Stomach (tissue), 19 donors: ENCODE measurements around the gene F2RL2. TPM values are rescaled to one million over a fixed set of nuclear protein-coding genes. Genes with fewer than 3 reads are reported as not detected.
A peak's percentile ranks its signal among the peaks of the same experiment; 100 is the strongest.

Experiments
- DNase-seq, 2 donors: peaks; one replicate each; pipeline versions ENCODE4 v3.0.0 to v3.0.0-alpha.2; 2013 to 2019
- H3K27ac ChIP-seq, 5 donors: fragments of 200-600 bp in 4 of 5; sonication (generic) in 4 of 5; one replicate each; pipeline ENCODE4 v1.5.1; 2013 to 2019; ENCODE audit warnings: mild to moderate bottlenecking in 1 of 5, moderate library complexity in 1 of 5
- H3K27me3 ChIP-seq, 3 donors: fragments of 200-600 bp; sonication (generic); one replicate each; pipeline ENCODE4 v1.5.1; 2017 to 2019; ENCODE audit warnings: mixed run types in 1 of 3
- H3K36me3 ChIP-seq, 4 donors: fragments of 200-600 bp; sonication (generic); 1 replicate in 3 of 4; 2 replicates in 1 of 4; pipeline ENCODE4 v1.5.1; 2016 to 2019
- H3K4me1 ChIP-seq, 4 donors: fragments of 200-600 bp; sonication (generic); one replicate each; pipeline ENCODE4 v1.5.1; 2016 to 2019
- H3K4me3 ChIP-seq, 4 donors: fragments of 200-600 bp; sonication (generic) in 3 of 4; one replicate each; pipeline ENCODE4 v1.5.1; 2016 to 2019; ENCODE audit warnings: mild to moderate bottlenecking in 1 of 4
- H3K9me3 ChIP-seq, 4 donors: fragments of 200-600 bp; sonication (generic); one replicate each; pipeline ENCODE4 v1.5.1; 2016 to 2019
- EP300 ChIP-seq: sonication (generic); formaldehyde crosslinking; IDR thresholded peaks from one replicate; pipeline ENCODE4 v1.6.1; 2017; ENCODE audit warnings: antibody characterized with exemption
- POLR2A ChIP-seq, 4 donors: fragments of 450-650 bp; IDR thresholded peaks; one replicate each; pipeline ENCODE4 v1.6.1; 2016; ENCODE audit warnings: antibody characterized with exemption in 4 of 4, control low read depth in 2 of 4, mild to moderate bottlenecking in 1 of 4, moderate library complexity in 1 of 4
- POLR2AphosphoS5 ChIP-seq, 3 donors: sonication (generic); formaldehyde crosslinking; IDR thresholded peaks; one replicate each; pipeline ENCODE4 v1.6.1; 2016; ENCODE audit warnings: antibody characterized with exemption in 3 of 3
- WGBS, 5 donors: extraction: QIAGEN DNeasy Blood & Tissue Kit in 3 of 5; methylation state at CpG; one replicate each; pipeline versions ENCODE4 v1.1.5 to v1.1.7; 2013 to 2018; 5-methylcytosine and 5-hydroxymethylcytosine counted together
- intact Hi-C: fragments of 100-400 bp; cut with DNase I; formaldehyde crosslinking; loops from one replicate; pipeline ENCODE4 v1.15.1; 2023; ENCODE audit warnings: low total_unique reads
- long read RNA-seq, 10 donors: transcript quantifications; one replicate each; lab custom pipeline, GENCODE V29; 2026
- polyA plus RNA-seq, 3 donors: library from polyadenylated mRNA; stranded (reverse); fragments of 200-250 nt; gene quantifications; one replicate each; pipeline ENCODE4 v1.2.3, GENCODE V29; 2013
- total RNA-seq, 5 donors: library from RNA; depleted of rRNA; stranded (reverse); fragments of >200 nt; gene quantifications; one replicate each; pipeline versions ENCODE4 v1.1.0 to v1.2.3, GENCODE V29; 2014 to 2016
- TF ChIP-seq, protein P1 (sequence below), 7 experiments: fragments of 450-650 bp in 4 of 7; fragments of 200-600 bp in 3 of 7; sonication (generic) in 3 of 7; IDR thresholded peaks; one replicate each; pipeline ENCODE4 v1.5.1; 2016 to 2019; ENCODE audit warnings: antibody characterized with exemption in 7 of 7, control low read depth in 2 of 7, mild to moderate bottlenecking in 1 of 7
- donor health status: healthy with polysubstance abuse.
- donor health status: Bipolar disorder and iron deficiency.
- donor health status: healthy.

The F2RL2 gene
- total RNA-seq, result 1 to 10 TPM in 3 of 5 donors, under 1 TPM in 1, not detected in 1; 0.29 to 4.6 (median 3.3) TPM
- under 1 TPM; 0.45 to 0.81 (median 0.76) TPM for polyA plus RNA-seq
- long read RNA-seq, donor 1, partial matches to known transcripts, result 0 of 1 reads
- long read RNA-seq, donor 1, other reads (novel, unspliced or antisense), result 0 of 1 reads
- long read RNA-seq, donor 2, result 0 reads
- long read RNA-seq, donor 3, result 0 reads
- long read RNA-seq, donor 4, result 0 reads
- long read RNA-seq, donor 5, partial matches to known transcripts, result 0 of 2 reads
- long read RNA-seq, donor 5, other reads (novel, unspliced or antisense), result 0 of 2 reads
- long read RNA-seq, donor 6, partial matches to known transcripts, result 0 of 3 reads
- long read RNA-seq, donor 6, other reads (novel, unspliced or antisense), result 0 of 3 reads
- long read RNA-seq, donor 7, result 0 reads
- long read RNA-seq, donor 8, result 0 reads
- long read RNA-seq, donor 9, partial matches to known transcripts, result 0 of 1 reads
- long read RNA-seq, donor 9, other reads (novel, unspliced or antisense), result 0 of 1 reads
- long read RNA-seq, donor 10, partial matches to known transcripts, result 0 of 2 reads
- long read RNA-seq, donor 10, other reads (novel, unspliced or antisense), result 0 of 2 reads

DNA sequence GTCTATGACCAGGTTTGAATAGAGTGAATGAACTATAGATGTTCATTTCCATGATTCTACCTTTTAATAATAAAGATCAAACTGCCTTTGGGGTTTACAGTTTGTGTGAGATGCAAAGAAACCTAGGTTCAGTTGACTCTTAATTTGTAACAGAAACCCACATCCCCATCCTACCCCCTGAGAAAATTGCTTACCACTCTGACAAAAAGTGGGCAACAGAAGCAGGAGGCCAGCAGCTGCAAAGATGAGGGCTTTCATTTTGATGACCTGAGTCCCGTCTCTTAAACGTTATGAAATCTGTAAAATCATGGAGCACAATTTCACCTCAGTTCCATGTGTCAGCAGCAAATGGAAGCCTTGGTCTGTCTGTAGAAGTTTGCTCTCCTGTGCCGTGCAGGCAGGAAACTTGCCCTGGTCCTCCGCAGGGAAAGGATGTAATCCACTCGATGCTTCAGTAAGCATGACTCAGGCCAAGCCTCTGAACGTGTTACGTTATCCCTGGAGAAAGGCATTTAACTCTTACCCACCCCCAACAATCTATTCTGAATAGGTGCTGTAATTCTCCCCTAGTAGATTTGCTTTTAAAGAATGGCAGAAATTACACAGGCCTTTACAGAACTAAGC is at the start of gene F2RL2:
Gene F2RL2, minus strand, starts transcription at position 431 of the 624 bp plus-strand sequence. Its CDS starts 173 bp downstream, at position 258.
- peak in 1 of 2 donors; percentile 69 for DNase-seq
- H3K4me3 ChIP-seq, result peak within 1 kb of the TSS in 1 of 4 donors; percentile 10
- TF ChIP-seq EP300 (no peak), POLR2AphosphoS5 (IDR thresholded peaks at IDR 0.05) (peak in 1 of 3 donors; percentile 19)
- intact Hi-C loops, result no loop called here
- H3K36me3 ChIP-seq, result peaks cover 0 to 17% (median 10%) of the 10 kb centered on the region in 4 donors
- 33 to 44% (median 40%) methylated on average over 5 to 7 of the region's 7 CpGs for WGBS, 5 donors
- no peak within 1 kb of the TSS for H3K27ac ChIP-seq
- no peaks in the 10 kb centered on the region for H3K9me3 ChIP-seq
- no peaks in the 10 kb centered on the region for H3K27me3 ChIP-seq
- H3K4me1 ChIP-seq, result peaks cover 0 to 11% (median 2%) of the 10 kb centered on the region in 4 donors

GRCh38 chr5:76672242-76672641 is 49.0 kb upstream of the F2RL2 start:
- TF ChIP-seq POLR2AphosphoS5 (IDR thresholded peaks at IDR 0.05), result no peak
- TF ChIP-seq EP300, result no peak
- no peak for TF ChIP-seq POLR2A (IDR thresholded peaks at IDR 0.05)
- TF ChIP-seq, protein P1, sequence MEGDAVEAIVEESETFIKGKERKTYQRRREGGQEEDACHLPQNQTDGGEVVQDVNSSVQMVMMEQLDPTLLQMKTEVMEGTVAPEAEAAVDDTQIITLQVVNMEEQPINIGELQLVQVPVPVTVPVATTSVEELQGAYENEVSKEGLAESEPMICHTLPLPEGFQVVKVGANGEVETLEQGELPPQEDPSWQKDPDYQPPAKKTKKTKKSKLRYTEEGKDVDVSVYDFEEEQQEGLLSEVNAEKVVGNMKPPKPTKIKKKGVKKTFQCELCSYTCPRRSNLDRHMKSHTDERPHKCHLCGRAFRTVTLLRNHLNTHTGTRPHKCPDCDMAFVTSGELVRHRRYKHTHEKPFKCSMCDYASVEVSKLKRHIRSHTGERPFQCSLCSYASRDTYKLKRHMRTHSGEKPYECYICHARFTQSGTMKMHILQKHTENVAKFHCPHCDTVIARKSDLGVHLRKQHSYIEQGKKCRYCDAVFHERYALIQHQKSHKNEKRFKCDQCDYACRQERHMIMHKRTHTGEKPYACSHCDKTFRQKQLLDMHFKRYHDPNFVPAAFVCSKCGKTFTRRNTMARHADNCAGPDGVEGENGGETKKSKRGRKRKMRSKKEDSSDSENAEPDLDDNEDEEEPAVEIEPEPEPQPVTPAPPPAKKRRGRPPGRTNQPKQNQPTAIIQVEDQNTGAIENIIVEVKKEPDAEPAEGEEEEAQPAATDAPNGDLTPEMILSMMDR (IDR thresholded peaks at IDR 0.05), result no peak
- no peaks in the 10 kb centered on the region for H3K4me1 ChIP-seq
- H3K27me3 ChIP-seq, result no peaks in the 10 kb centered on the region
- H3K9me3 ChIP-seq, result no peaks in the 10 kb centered on the region
- no peak for DNase-seq
- H3K27ac ChIP-seq, result no peak overlapping the region
- H3K4me3 ChIP-seq, result no peak overlapping the region
- H3K36me3 ChIP-seq, result peaks cover 0 to 71% (median 59%) of the 10 kb centered on the region in 4 donors
- 43 to 57% (median 51%) methylated on average over 2 of the region's 2 CpGs for WGBS, 5 donors
- intact Hi-C loops, result no loop called here

GRCh38 chr5:76670508-76670907 is 47.3 kb upstream of the F2RL2 start:
- no peak overlapping the region for H3K4me3 ChIP-seq
- no peaks in the 10 kb centered on the region for H3K4me1 ChIP-seq
- H3K27me3 ChIP-seq, result no peaks in the 10 kb centered on the region
- peaks cover 0 to 73% (median 59%) of the 10 kb centered on the region in 4 donors for H3K36me3 ChIP-seq
- no peak for TF ChIP-seq POLR2A (IDR thresholded peaks at IDR 0.05)
- TF ChIP-seq EP300, result no peak
- TF ChIP-seq POLR2AphosphoS5 (IDR thresholded peaks at IDR 0.05), result no peak
- H3K27ac ChIP-seq, result no peak overlapping the region
- intact Hi-C loops, result no loop called here
- no peaks in the 10 kb centered on the region for H3K9me3 ChIP-seq
- 80 to 93% (median 87%) methylated on average over 3 of the region's 3 CpGs for WGBS, 5 donors
- no peak for DNase-seq

DNA sequence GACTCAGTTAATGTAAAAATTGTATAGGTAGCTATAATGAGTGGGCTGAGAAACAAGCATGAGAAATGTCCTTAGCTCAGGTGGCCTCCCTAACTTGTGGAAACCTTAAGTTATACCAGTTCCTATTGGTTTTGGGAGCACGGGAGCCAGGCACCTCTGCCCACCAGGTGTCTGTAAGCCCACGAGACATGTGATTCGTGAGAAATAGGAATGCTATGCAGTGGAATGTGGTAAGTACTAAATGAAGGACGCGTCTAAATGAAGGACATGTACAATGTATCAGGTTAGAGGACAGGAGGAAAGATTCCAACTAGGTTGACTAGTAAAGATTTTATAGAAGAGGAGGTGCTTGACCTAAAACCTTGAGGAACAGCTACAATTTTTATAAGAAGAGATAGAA is 46.0 kb upstream of the F2RL2 start:
- intact Hi-C loops, result no loop called here
- 96 to 98% (median 97%) methylated on average over 5 of the region's 5 CpGs for whole genome bisulfite sequencing, 5 donors
- Histone ChIP-seq H3K9me3 (no peaks in the 10 kb centered on the region), H3K27ac (no peak overlapping the region), H3K27me3 (no peaks in the 10 kb centered on the region), H3K4me3 (no peak overlapping the region), H3K36me3 (peaks cover 0 to 73% (median 55%) of the 10 kb centered on the region in 4 donors), H3K4me1 (no peaks in the 10 kb centered on the region)
- TF ChIP-seq EP300 (no peak), POLR2A (IDR thresholded peaks at IDR 0.05) (no peak), POLR2AphosphoS5 (IDR thresholded peaks at IDR 0.05) (no peak)
- TF ChIP-seq, protein P1 (IDR thresholded peaks at IDR 0.05), result no peak
- DNase-seq, result no peak

DNA sequence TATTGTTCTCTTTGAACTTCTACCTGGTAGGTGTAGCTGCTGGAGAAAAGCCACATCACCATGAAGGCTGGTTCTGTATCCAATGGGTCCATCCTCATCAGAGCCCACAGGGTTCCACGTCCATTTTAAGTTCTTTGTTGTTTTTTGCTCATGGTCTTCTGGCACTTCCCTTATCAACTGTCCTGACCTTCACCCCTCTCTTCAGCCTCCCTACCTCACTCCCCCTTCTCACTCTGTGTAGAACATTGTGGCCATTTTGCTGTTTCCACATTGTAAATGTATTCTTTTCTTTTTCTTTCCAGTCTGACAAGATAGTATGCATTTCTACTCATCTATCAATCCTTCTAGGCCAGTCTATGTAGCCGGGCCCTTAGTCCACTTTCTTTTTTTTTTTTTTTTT is 44.3 kb upstream of the F2RL2 start:
- TF ChIP-seq, protein P1 (IDR thresholded peaks at IDR 0.05), result no peak
- TF ChIP-seq POLR2AphosphoS5 (IDR thresholded peaks at IDR 0.05) (no peak), EP300 (no peak), POLR2A (IDR thresholded peaks at IDR 0.05) (no peak)
- Histone ChIP-seq H3K4me3 (no peak overlapping the region), H3K36me3 (peaks cover 0 to 72% (median 44%) of the 10 kb centered on the region in 4 donors), H3K4me1 (no peaks in the 10 kb centered on the region), H3K9me3 (no peaks in the 10 kb centered on the region), H3K27me3 (no peaks in the 10 kb centered on the region), H3K27ac (no peak overlapping the region)
- 82 to 97% (median 83%) methylated on average over 2 of the region's 2 CpGs for WGBS, 5 donors
- DNase-seq, result no peak
- intact Hi-C loops, result no loop called here
